H9 (cell line): ENCODE measurements around the gene LCE1A. TPM values are rescaled to one million over a fixed set of nuclear protein-coding genes. Genes with fewer than 3 reads are reported as not detected.

Experiments used
- DNase-seq: peaks from one replicate; pipeline ENCODE4 v3.0.0-alpha.2; 2017
- H2AFZ ChIP-seq: one replicate; pipeline ENCODE4 v1.6.1; 2013; ENCODE audit warnings: mild to moderate bottlenecking, low read length, control low read depth, moderate library complexity
- H2AK5ac ChIP-seq: 2 replicates; pipeline ENCODE4 v1.6.1; 2013; ENCODE audit warnings: low read length, control low read depth, mixed read lengths; ENCODE audit not compliant: insufficient read length
- H2BK120ac ChIP-seq: one replicate; pipeline ENCODE4 v1.6.1; 2013; ENCODE audit warnings: low read depth, mild to moderate bottlenecking, low read length, control low read depth, inconsistent platforms; ENCODE audit not compliant: poor library complexity, severe bottlenecking
- H2BK12ac ChIP-seq: 2 replicates; pipeline ENCODE4 v1.6.1; 2013; ENCODE audit warnings: low read length, control low read depth, mixed read lengths, low read depth; ENCODE audit not compliant: insufficient read length
- H2BK15ac ChIP-seq: 2 replicates; pipeline ENCODE4 v1.6.1; 2013; ENCODE audit warnings: low read depth, low read length, control low read depth
- H2BK20ac ChIP-seq: one replicate; pipeline ENCODE4 v1.6.1; 2013; ENCODE audit warnings: low read depth, mild to moderate bottlenecking, low read length, control low read depth, inconsistent platforms; ENCODE audit not compliant: poor library complexity, severe bottlenecking
- H2BK5ac ChIP-seq: 2 replicates; pipeline ENCODE4 v1.6.1; 2013; ENCODE audit warnings: low read length, control low read depth, mixed read lengths; ENCODE audit not compliant: insufficient read length
- H3K14ac ChIP-seq: 2 replicates; pipeline ENCODE4 v1.6.1; 2013; ENCODE audit warnings: low read length, control low read depth; ENCODE audit not compliant: insufficient read depth
- H3K18ac ChIP-seq: 2 replicates; pipeline ENCODE4 v1.6.1; 2013; ENCODE audit warnings: low read depth, mild to moderate bottlenecking, mixed read lengths, low read length, control low read depth; ENCODE audit not compliant: insufficient read length
- H3K23ac ChIP-seq: 2 replicates; pipeline ENCODE4 v1.6.1; 2013; ENCODE audit warnings: low read length, control low read depth, mixed read lengths, low read depth; ENCODE audit not compliant: insufficient read length
- H3K23me2 ChIP-seq: 2 replicates; pipeline ENCODE4 v1.6.1; 2013; ENCODE audit warnings: low read depth, mild to moderate bottlenecking, mixed read lengths, low read length, control low read depth; ENCODE audit not compliant: insufficient read length, poor library complexity, severe bottlenecking
- H3K27ac ChIP-seq: 2 replicates; pipeline ENCODE4 v1.5.1; 2013; ENCODE audit warnings: low read length, control low read depth, mixed read lengths, low read depth; ENCODE audit not compliant: insufficient read length
- H3K27me3 ChIP-seq: 2 replicates; pipeline ENCODE4 v1.6.1; 2013; ENCODE audit warnings: low read length, control low read depth, inconsistent platforms; ENCODE audit not compliant: insufficient read depth
- H3K4ac ChIP-seq: 2 replicates; pipeline ENCODE4 v1.6.1; 2013; ENCODE audit warnings: low read depth, mild to moderate bottlenecking, control low read depth, inconsistent platforms, low read length, moderate library complexity
- H3K4me1 ChIP-seq: 2 replicates; pipeline ENCODE4 v1.6.1; 2013; ENCODE audit warnings: low read length, control low read depth, inconsistent platforms; ENCODE audit not compliant: insufficient read depth
- H3K4me2 ChIP-seq: 2 replicates; pipeline ENCODE4 v1.6.1; 2013; ENCODE audit warnings: low read length, control low read depth, mixed read lengths; ENCODE audit not compliant: insufficient read length, insufficient read depth
- H3K56ac ChIP-seq: 2 replicates; pipeline ENCODE4 v1.6.1; 2013; ENCODE audit warnings: low read depth, mild to moderate bottlenecking, mixed read lengths, low read length, control low read depth; ENCODE audit not compliant: insufficient read length
- H3K79me1 ChIP-seq: 2 replicates; pipeline ENCODE4 v1.6.1; 2013; ENCODE audit warnings: low read depth, mild to moderate bottlenecking, moderate library complexity, low read length, control low read depth, inconsistent platforms; ENCODE audit not compliant: insufficient read depth, poor library complexity, severe bottlenecking
- H3K79me2 ChIP-seq: 2 replicates; pipeline ENCODE4 v1.6.1; 2013; ENCODE audit warnings: low read length, control low read depth, inconsistent platforms; ENCODE audit not compliant: insufficient read depth
- H3K9ac ChIP-seq: 2 replicates; pipeline ENCODE4 v1.6.1; 2013; ENCODE audit warnings: low read length, control low read depth, mixed read lengths; ENCODE audit not compliant: insufficient read length; ENCODE audit errors: extremely low read depth
- H3K9me3 ChIP-seq: one replicate; pipeline ENCODE4 v1.6.1; 2013; ENCODE audit warnings: low read depth, low read length, inconsistent platforms; ENCODE audit not compliant: control insufficient read depth
- H3T11ph ChIP-seq: one replicate; pipeline ENCODE4 v1.6.1; 2013; ENCODE audit warnings: mild to moderate bottlenecking, low read length, control low read depth, inconsistent platforms
- H4K20me1 ChIP-seq: one replicate; pipeline ENCODE4 v1.6.1; 2013; ENCODE audit not compliant: control insufficient read depth, insufficient read length, insufficient read depth
- H4K5ac ChIP-seq: 2 replicates; pipeline ENCODE4 v1.6.1; 2013; ENCODE audit warnings: low read depth, mild to moderate bottlenecking, mixed read lengths, low read length, control low read depth; ENCODE audit not compliant: insufficient read length
- H4K8ac ChIP-seq: replicated peaks from 2 replicates; pipeline ENCODE4 v1.6.1; 2013; ENCODE audit warnings: low read length, control low read depth, mixed read lengths, low read depth; ENCODE audit not compliant: insufficient read length
- H4K91ac ChIP-seq: 2 replicates; pipeline ENCODE4 v1.6.1; 2013; ENCODE audit warnings: low read depth, mild to moderate bottlenecking, moderate library complexity, mixed read lengths, low read length, control low read depth; ENCODE audit not compliant: insufficient read length
- H3K27ac Mint-ChIP-seq, 3 experiments: 2 replicates in 2 of 3; 3 replicates in 1 of 3; pipeline ENCODE4 v1.8.0; 2020 to 2021; ENCODE audit warnings: mixed read lengths in 3 of 3, mild to moderate bottlenecking in 1 of 3, moderate library complexity in 1 of 3
- H3K27me3 Mint-ChIP-seq: 2 replicates; pipeline ENCODE4 v1.8.0; 2021; ENCODE audit warnings: low read depth, mild to moderate bottlenecking, moderate library complexity, mixed read lengths
- H3K36me3 Mint-ChIP-seq, 3 experiments: 2 replicates in 2 of 3; 3 replicates in 1 of 3; pipeline ENCODE4 v1.8.0; 2020 to 2021; ENCODE audit warnings: low read depth in 3 of 3, mixed read lengths in 3 of 3; ENCODE audit not compliant: insufficient read depth in 1 of 3
- H3K4me1 Mint-ChIP-seq, 2 experiments: 2 replicates each; pipeline ENCODE4 v1.8.0; 2020; ENCODE audit warnings: mixed read lengths in 2 of 2
- H3K4me3 Mint-ChIP-seq, 2 experiments: 2 replicates in 1 of 2; 3 replicates in 1 of 2; pipeline ENCODE4 v1.8.0; 2020 to 2021; ENCODE audit warnings: mild to moderate bottlenecking in 2 of 2, mixed read lengths in 2 of 2, moderate library complexity in 1 of 2
- H3K9me3 Mint-ChIP-seq, 2 experiments: 2 replicates in 1 of 2; 3 replicates in 1 of 2; pipeline ENCODE4 v1.8.0; 2020; ENCODE audit warnings: mild to moderate bottlenecking in 2 of 2, mixed read lengths in 2 of 2, moderate library complexity in 1 of 2
- CTCF ChIP-seq: fragments of 200-600 bp; sonication (generic); conservative IDR thresholded peaks from 3 replicates; pipeline ENCODE4 v1.8.0; 2021; ENCODE audit warnings: antibody characterized with exemption, mild to moderate bottlenecking
- WGBS: extraction: QIAGEN DNeasy Blood & Tissue Kit; methylation state at CpG from one replicate; pipeline ENCODE4 v1.1.7; 2013; ENCODE audit warnings: missing lambda C conversion rate, low lambda C conversion rate, mixed read lengths; ENCODE audit not compliant: insufficient read length; ENCODE audit errors: extremely low coverage; 5-methylcytosine and 5-hydroxymethylcytosine counted together
- long read RNA-seq: library from polyadenylated mRNA; unstranded; transcript quantifications from one replicate; pipeline ENCODE4 v2.0.0, GENCODE V29; 2020
- total RNA-seq: library from RNA; stranded (reverse); gene quantifications from 2 replicates; pipeline ENCODE4 v1.2.1, GENCODE V29; 2021

The LCE1A gene, protein sequence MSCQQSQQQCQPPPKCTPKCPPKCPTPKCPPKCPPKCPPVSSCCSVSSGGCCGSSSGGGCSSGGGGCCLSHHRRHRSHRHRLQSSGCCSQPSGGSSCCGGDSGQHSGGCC
- not detected in 2 replicates for total RNA-seq
- long read RNA-seq = 0 reads

- Histone ChIP-seq H3K23me2 (no peaks in the 10 kb centered on the region), H2BK120ac (no peak within 1 kb of the TSS), H2BK12ac (no peak within 1 kb of the TSS), H3K4me1 (no peaks in the 10 kb centered on the region), H4K8ac (no peak within 1 kb of the TSS), H3K23ac (no peak within 1 kb of the TSS), H4K5ac (no peak within 1 kb of the TSS), H4K20me1 (no peaks in the 10 kb centered on the region), H3K79me2 (no peaks in the 10 kb centered on the region), H3K9ac (no peak within 1 kb of the TSS), H3K4ac (no peak within 1 kb of the TSS), H3K14ac (no peak within 1 kb of the TSS), H3K56ac (no peak within 1 kb of the TSS), H3K27ac (no peak within 1 kb of the TSS), H3K9me3 (peaks cover 44% of the 10 kb centered on the region), H2BK15ac (no peak within 1 kb of the TSS), H2BK5ac (no peak within 1 kb of the TSS), H4K91ac (no peak within 1 kb of the TSS), H2AK5ac (no peak within 1 kb of the TSS), H3K27me3 (no peaks in the 10 kb centered on the region), H3K79me1 (no peaks in the 10 kb centered on the region), H3T11ph (no peak within 1 kb of the TSS), H3K18ac (no peak within 1 kb of the TSS), H3K4me2 (no peak within 1 kb of the TSS), H2BK20ac (no peak within 1 kb of the TSS), H2AFZ (no peak within 1 kb of the TSS)
- peaks cover 0 to 21% (median 3%) of the 10 kb centered on the region in 3 experiments; a peak in 5 of 7 replicates for H3K36me3 Mint-ChIP-seq
- TF ChIP-seq CTCF = no peak
- no peak within 1 kb of the TSS for H3K4me3 Mint-ChIP-seq
- no peak for DNase-seq
- no peaks in the 10 kb centered on the region for H3K4me1 Mint-ChIP-seq
- no CpG with 5 or more reads among the region's 2 CpGs for WGBS
- H3K9me3 Mint-ChIP-seq = peaks cover 80 to 88% of the 10 kb centered on the region in 2 experiments
- no peak within 1 kb of the TSS for H3K27ac Mint-ChIP-seq
- H3K27me3 Mint-ChIP-seq = no peaks in the 10 kb centered on the region; the same call in none of the 2 replicates
Measured at GRCh38 chr1:152827173-152827572, at the start of gene LCE1A. Gene LCE1A (plus strand): TSS chr1:152827473. CDS start chr1:152827473, 0 bp downstream.
